ENCODE data around the gene CHMP1A.

DNA sequence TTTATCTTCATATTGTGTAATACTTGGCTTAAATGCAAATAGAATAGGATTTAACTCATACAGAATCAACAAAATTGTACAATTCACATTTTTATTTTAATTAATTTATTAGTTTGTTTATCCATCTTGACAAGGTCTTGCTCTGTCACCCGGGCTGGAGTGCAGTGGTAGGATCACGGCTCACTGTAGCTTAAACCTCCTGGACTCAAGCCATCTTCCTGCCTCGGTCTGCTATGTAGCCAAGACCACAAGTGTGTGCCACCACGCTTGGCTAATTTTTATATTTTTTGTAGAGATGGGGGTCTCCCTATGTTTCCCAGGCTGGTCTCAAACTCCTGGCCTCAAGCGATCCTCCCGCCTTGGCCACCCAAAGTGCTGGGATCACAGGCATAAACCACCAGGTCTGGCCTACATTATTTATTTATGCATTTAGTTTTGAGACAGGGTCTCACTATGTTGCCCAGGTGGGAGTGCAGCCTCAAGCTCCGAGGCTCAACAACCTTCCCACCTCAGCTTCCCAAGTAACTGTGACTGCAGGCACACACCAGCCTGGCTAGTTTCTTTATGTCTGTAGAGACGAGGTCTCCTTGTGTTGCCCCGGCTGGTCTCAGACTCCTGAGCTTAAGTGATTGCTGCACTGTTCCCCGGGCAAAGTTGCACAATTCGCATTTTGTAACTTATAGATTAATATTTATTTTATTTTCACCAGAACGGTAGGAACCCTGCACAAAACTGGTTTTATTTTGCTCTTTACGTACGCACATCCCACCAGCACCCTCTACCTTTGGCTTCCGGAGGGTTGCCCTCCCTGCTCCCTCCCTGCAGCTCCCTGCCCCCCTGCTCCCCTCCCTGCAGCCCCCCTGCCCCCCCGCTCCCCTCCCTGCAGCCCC lies 39.2 kb downstream of the CHMP1A start:
- TF ChIP-seq, protein P1, sequence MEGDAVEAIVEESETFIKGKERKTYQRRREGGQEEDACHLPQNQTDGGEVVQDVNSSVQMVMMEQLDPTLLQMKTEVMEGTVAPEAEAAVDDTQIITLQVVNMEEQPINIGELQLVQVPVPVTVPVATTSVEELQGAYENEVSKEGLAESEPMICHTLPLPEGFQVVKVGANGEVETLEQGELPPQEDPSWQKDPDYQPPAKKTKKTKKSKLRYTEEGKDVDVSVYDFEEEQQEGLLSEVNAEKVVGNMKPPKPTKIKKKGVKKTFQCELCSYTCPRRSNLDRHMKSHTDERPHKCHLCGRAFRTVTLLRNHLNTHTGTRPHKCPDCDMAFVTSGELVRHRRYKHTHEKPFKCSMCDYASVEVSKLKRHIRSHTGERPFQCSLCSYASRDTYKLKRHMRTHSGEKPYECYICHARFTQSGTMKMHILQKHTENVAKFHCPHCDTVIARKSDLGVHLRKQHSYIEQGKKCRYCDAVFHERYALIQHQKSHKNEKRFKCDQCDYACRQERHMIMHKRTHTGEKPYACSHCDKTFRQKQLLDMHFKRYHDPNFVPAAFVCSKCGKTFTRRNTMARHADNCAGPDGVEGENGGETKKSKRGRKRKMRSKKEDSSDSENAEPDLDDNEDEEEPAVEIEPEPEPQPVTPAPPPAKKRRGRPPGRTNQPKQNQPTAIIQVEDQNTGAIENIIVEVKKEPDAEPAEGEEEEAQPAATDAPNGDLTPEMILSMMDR (conservative IDR thresholded peaks at IDR 0.05 in 1 of 2, IDR thresholded peaks at IDR 0.05 in 1 of 2; ENCODE audit: low read depth in 1 of 2, low read length in 2 of 2), result no peak
- TF ChIP-seq EZH2 (IDR thresholded peaks at IDR 0.05; ENCODE audit: low read length, missing control alignments), result no peak
